Smooth muscle cell (in vitro differentiated cells): ENCODE measurements around the gene ANO1. TPM values are rescaled to one million over a fixed set of nuclear protein-coding genes. Genes with fewer than 3 reads are reported as not detected.

ENCODE experiments used
- DNase-seq: peaks from one replicate; lab custom pipeline; 2025; ENCODE audit not compliant: unreplicated experiment; lab: John Stamatoyannopoulos, UW
- H2AFZ ChIP-seq: fragments of 200-600 bp; sonication (generic); 2 replicates; pipeline ENCODE4 v1.6.0; 2016; ENCODE audit warnings: antibody characterized with exemption, low read depth, mild to moderate bottlenecking
- H3F3A ChIP-seq: fragments of 200-600 bp; sonication (generic); 2 replicates; pipeline ENCODE4 v1.6.0; 2017; ENCODE audit warnings: antibody characterized with exemption, low read depth
- H3K27ac ChIP-seq: fragments of 200-600 bp; sonication (generic); 2 replicates; pipeline ENCODE4 v1.5.1; 2016; ENCODE audit warnings: low read depth, mild to moderate bottlenecking
- H3K27me3 ChIP-seq: fragments of 200-600 bp; sonication (generic); 2 replicates; pipeline ENCODE4 v1.6.1; 2016; ENCODE audit warnings: low read depth, mild to moderate bottlenecking
- H3K36me3 ChIP-seq: fragments of 200-600 bp; sonication (generic); 2 replicates; pipeline ENCODE4 v1.5.1; 2016; ENCODE audit warnings: low read depth
- H3K4me1 ChIP-seq: fragments of 200-600 bp; sonication (generic); 2 replicates; pipeline ENCODE4 v1.5.1; 2016; ENCODE audit warnings: low read depth
- H3K4me2 ChIP-seq: fragments of 200-600 bp; sonication (generic); 2 replicates; pipeline ENCODE4 v1.6.0; 2016; ENCODE audit warnings: mild to moderate bottlenecking
- H3K4me3 ChIP-seq: fragments of 200-600 bp; sonication (generic); 2 replicates; pipeline ENCODE4 v1.5.1; 2016; ENCODE audit warnings: mild to moderate bottlenecking
- H3K79me2 ChIP-seq: fragments of 200-600 bp; sonication (generic); 2 replicates; pipeline ENCODE4 v1.6.0; 2016; ENCODE audit warnings: low read depth, mild to moderate bottlenecking
- H3K9ac ChIP-seq: fragments of 200-600 bp; sonication (generic); 2 replicates; pipeline ENCODE4 v1.6.0; 2016; ENCODE audit warnings: low read depth
- H3K9me3 ChIP-seq: fragments of 200-600 bp; sonication (generic); replicated peaks from 2 replicates; pipeline ENCODE4 v1.5.1; 2016; ENCODE audit warnings: low read depth
- H4K20me1 ChIP-seq: fragments of 200-600 bp; sonication (generic); 2 replicates; pipeline ENCODE4 v1.6.0; 2016; ENCODE audit warnings: low read depth
- WGBS: methylation state at CpG from one replicate; pipeline ENCODE4 v1.1.7; 2016; ENCODE audit warnings: low lambda C conversion rate; 5-methylcytosine and 5-hydroxymethylcytosine counted together
- polyA plus RNA-seq: library from polyadenylated mRNA; unstranded; fragments of >200 nt; fragmentation: Nextera tagmentation; extraction: Ambion mirVana; gene quantifications from 2 replicates; pipeline ENCODE4 v1.2.1, GENCODE V29; 2016
- total RNA-seq: library from RNA; depleted of rRNA; stranded (reverse); fragments of >200 nt; gene quantifications from 2 replicates; pipeline ENCODE4 v1.2.3, GENCODE V29; 2014
- TF ChIP-seq, protein P1 (sequence below): fragments of 200-600 bp; sonication (generic); IDR thresholded peaks from 2 replicates; pipeline ENCODE4 v1.5.1; 2017; ENCODE audit warnings: borderline replicate concordance, mild to moderate bottlenecking, antibody characterized with exemption; ENCODE audit not compliant: insufficient read depth, poor library complexity, severe bottlenecking

ANO1 gene
- total and polyA plus RNA-seq, 2 experiments from 2014 or later: 93.4 to 133 TPM

DNA sequence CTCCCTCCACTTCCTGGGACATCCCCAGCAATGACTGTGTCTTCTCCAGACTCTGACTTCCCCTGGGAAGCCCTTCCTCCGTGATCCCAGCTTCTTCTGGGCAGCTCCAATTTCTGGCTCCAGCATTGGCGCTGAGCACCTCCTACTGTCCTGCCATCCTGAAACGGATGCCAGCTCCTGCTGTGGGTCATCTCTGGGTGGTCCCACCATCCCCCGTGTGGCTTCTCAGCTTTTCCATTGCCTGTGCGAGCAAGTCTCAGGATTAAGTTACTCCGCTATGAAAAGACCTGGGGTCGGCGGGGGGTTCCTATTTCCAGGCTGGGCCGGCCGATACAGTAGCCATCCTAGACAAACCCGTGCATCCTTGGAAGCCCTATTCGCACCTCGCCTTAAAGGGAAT is 69.6 kb downstream of the ANO1 start:
- Histone ChIP-seq H4K20me1 (no peaks in the 10 kb centered on the region), H3K36me3 (no peaks in the 10 kb centered on the region), H3K9me3 (no peaks in the 10 kb centered on the region), H3K4me1 (no peaks in the 10 kb centered on the region), H3K27me3 (no peaks in the 10 kb centered on the region), H3K79me2 (no peaks in the 10 kb centered on the region), H3K27ac (no peak overlapping the region), H2AFZ (no peak overlapping the region), H3K4me3 (no peak overlapping the region), H3K9ac (no peak overlapping the region), H3K4me2 (no peak overlapping the region), H3F3A (no peaks in the 10 kb centered on the region)
- WGBS: 88% methylated on average over 13 of the region's 13 CpGs
- DNase-seq: no peak
- TF ChIP-seq, protein P1, sequence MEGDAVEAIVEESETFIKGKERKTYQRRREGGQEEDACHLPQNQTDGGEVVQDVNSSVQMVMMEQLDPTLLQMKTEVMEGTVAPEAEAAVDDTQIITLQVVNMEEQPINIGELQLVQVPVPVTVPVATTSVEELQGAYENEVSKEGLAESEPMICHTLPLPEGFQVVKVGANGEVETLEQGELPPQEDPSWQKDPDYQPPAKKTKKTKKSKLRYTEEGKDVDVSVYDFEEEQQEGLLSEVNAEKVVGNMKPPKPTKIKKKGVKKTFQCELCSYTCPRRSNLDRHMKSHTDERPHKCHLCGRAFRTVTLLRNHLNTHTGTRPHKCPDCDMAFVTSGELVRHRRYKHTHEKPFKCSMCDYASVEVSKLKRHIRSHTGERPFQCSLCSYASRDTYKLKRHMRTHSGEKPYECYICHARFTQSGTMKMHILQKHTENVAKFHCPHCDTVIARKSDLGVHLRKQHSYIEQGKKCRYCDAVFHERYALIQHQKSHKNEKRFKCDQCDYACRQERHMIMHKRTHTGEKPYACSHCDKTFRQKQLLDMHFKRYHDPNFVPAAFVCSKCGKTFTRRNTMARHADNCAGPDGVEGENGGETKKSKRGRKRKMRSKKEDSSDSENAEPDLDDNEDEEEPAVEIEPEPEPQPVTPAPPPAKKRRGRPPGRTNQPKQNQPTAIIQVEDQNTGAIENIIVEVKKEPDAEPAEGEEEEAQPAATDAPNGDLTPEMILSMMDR: no peak

DNA sequence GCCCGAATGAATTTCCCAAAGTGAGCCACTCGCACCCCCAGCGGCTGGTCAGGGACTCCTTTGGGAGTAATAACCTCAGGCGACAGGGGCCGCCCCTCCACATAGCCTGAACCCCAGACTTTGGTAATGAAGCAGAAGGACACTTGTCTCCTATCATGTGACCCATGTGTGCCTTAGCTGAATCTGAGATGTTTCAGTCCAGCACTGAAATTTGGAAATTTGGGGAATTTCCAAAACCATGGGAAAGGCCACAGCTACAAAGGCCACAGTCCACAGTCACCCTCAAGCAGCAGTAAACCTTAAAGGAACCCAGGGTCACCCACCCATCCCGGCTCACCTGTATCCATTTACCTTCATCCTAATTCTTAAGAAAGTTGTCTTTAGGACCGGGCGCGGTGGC is 73.6 kb downstream of the ANO1 start:
- no peak overlapping the region for H3K4me3 ChIP-seq
- H3K4me2 ChIP-seq: no peak overlapping the region
- no peak overlapping the region for H3K9ac ChIP-seq
- no peaks in the 10 kb centered on the region for H4K20me1 ChIP-seq
- H3K79me2 ChIP-seq: no peaks in the 10 kb centered on the region
- H2AFZ ChIP-seq: no peak overlapping the region
- TF ChIP-seq, protein P1: no peak
- DNase-seq: no peak
- H3F3A ChIP-seq: no peaks in the 10 kb centered on the region
- H3K27ac ChIP-seq: no peak overlapping the region
- no peaks in the 10 kb centered on the region for H3K9me3 ChIP-seq
- 98% methylated on average over 9 of the region's 9 CpGs for WGBS
- H3K36me3 ChIP-seq: no peaks in the 10 kb centered on the region
- H3K27me3 ChIP-seq: no peaks in the 10 kb centered on the region
- H3K4me1 ChIP-seq: no peaks in the 10 kb centered on the region

DNA sequence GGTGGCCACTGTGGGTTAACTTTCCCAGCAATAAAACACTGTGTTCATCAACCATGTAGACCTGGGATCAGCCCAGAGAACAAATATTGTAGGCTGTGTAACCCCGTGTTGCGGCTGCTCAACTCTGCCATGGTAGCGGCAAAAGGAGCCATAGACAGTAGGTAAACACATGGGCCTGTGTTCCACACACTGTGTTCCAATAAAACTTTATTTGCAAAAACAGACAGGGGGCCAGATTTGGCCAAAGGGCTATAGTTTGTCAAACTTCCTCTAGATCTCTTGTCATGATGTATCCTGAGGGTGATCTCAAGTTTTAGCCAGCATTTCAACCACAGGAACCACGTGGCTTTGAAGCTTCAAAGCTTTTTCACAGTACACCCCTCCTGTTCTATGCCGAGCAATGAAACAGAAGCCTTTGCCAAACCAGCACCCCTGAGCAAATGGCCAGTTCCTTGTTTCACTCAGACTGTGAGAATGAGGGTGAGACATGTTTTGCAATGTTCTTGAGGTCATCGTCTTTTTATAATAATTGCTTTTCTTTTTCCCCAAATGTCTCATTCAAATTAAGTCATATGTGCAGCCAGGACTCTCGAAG is 75.1 kb downstream of the ANO1 start:
- Histone ChIP-seq H3K79me2 (no peaks in the 10 kb centered on the region), H3K4me1 (no peaks in the 10 kb centered on the region), H3F3A (no peaks in the 10 kb centered on the region), H3K27ac (no peak overlapping the region), H3K9ac (no peak overlapping the region), H2AFZ (no peak overlapping the region), H3K27me3 (no peaks in the 10 kb centered on the region), H4K20me1 (no peaks in the 10 kb centered on the region), H3K4me2 (no peak overlapping the region), H3K36me3 (no peaks in the 10 kb centered on the region), H3K4me3 (no peak overlapping the region), H3K9me3 (no peaks in the 10 kb centered on the region)
- no peak for DNase-seq
- TF ChIP-seq, protein P1: no peak
- 84% methylated on average over 7 of the region's 7 CpGs for WGBS

DNA sequence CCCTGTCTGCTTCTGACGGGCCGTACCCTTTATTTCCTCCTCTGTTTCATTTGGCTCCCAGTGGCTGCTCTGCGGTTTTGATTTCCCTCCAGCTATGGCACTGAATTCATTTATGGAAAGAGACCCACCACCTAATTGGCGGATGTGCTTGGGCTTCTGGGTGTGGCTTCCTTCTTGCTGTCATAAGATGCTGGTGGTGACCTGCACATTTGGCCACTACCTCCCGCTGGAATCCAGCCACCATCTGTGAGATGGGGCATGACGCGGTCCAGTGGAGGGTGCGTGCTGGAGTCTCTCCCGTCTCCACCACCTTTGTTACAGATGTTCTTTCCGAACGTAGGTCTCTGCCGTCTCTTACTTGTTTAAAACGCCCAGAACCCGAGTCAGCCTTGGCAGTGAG is 77.3 kb downstream of the ANO1 start:
- 93% methylated on average over 14 of the region's 14 CpGs for WGBS
- no peak for DNase-seq
- no peak overlapping the region for H2AFZ ChIP-seq
- no peaks in the 10 kb centered on the region for H3K9me3 ChIP-seq
- H3K4me2 ChIP-seq: no peak overlapping the region
- no peaks in the 10 kb centered on the region for H3K36me3 ChIP-seq
- H3K27me3 ChIP-seq: no peaks in the 10 kb centered on the region
- TF ChIP-seq, protein P1: no peak
- no peaks in the 10 kb centered on the region for H3K4me1 ChIP-seq
- H3K79me2 ChIP-seq: no peaks in the 10 kb centered on the region
- H4K20me1 ChIP-seq: no peaks in the 10 kb centered on the region
- H3K4me3 ChIP-seq: no peak overlapping the region
- H3K9ac ChIP-seq: no peak overlapping the region
- no peak overlapping the region for H3K27ac ChIP-seq
- no peaks in the 10 kb centered on the region for H3F3A ChIP-seq
